Neural crest cell (in vitro differentiated cells): ENCODE measurements around the gene GRIK1. TPM values are rescaled to one million over a fixed set of nuclear protein-coding genes. Genes with fewer than 3 reads are reported as not detected.

Source experiments
- DNase-seq: peaks from one replicate; pipeline ENCODE4 v3.0.0; 2021; ENCODE audit warnings: low read depth, mixed read lengths, low spot score
- H3K27ac Mint-ChIP-seq: one replicate; pipeline ENCODE4 v1.8.0; 2021; ENCODE audit warnings: mild to moderate bottlenecking, mixed read lengths; ENCODE audit not compliant: unreplicated experiment
- H3K27me3 Mint-ChIP-seq: 2 replicates; pipeline ENCODE4 v1.8.0; 2021; ENCODE audit warnings: low read depth, mild to moderate bottlenecking, mixed read lengths
- H3K36me3 Mint-ChIP-seq: 2 replicates; pipeline ENCODE4 v1.8.0; 2021; ENCODE audit warnings: low read depth, mild to moderate bottlenecking, mixed read lengths
- H3K4me1 Mint-ChIP-seq: 2 replicates; pipeline ENCODE4 v1.8.0; 2021; ENCODE audit warnings: mixed read lengths
- H3K4me3 Mint-ChIP-seq: one replicate; pipeline ENCODE4 v1.8.0; 2021; ENCODE audit warnings: mild to moderate bottlenecking, mixed read lengths
- H3K9me3 Mint-ChIP-seq: 2 replicates; pipeline ENCODE4 v1.8.0; 2021; ENCODE audit warnings: mixed read lengths
- total RNA-seq: library from RNA; stranded (reverse); gene quantifications from 2 replicates; pipeline ENCODE4 v1.2.1, GENCODE V29; 2021
- TF ChIP-seq, protein P1 (sequence below): fragments of 200-600 bp; sonication (generic); conservative IDR thresholded peaks from 2 replicates; pipeline ENCODE4 v1.5.0; 2021; ENCODE audit warnings: antibody characterized with exemption, mild to moderate bottlenecking

Gene GRIK1
- total RNA-seq, 1 donor from 2014 or later = 0.91 TPM

DNA sequence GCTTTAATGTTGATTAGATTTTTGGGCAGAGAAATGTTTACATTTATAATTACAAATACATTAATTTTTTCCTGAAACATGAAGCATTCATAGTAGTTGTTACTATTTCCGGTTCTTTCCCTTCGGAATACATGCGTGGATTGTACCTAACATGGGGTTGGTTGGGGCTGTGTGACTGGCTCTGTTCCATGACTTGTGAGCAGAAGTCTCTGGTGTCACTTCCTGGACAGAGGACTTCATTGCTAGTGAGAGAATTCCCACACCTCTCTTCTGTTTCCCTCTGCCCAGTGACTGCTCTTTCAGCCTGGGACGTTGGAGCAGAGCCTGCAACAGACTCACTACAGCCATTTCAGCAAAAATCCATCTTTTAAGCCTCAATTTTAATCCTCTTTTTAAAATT is 231.4 kb downstream of the GRIK1 start:
- TF ChIP-seq, protein P1, sequence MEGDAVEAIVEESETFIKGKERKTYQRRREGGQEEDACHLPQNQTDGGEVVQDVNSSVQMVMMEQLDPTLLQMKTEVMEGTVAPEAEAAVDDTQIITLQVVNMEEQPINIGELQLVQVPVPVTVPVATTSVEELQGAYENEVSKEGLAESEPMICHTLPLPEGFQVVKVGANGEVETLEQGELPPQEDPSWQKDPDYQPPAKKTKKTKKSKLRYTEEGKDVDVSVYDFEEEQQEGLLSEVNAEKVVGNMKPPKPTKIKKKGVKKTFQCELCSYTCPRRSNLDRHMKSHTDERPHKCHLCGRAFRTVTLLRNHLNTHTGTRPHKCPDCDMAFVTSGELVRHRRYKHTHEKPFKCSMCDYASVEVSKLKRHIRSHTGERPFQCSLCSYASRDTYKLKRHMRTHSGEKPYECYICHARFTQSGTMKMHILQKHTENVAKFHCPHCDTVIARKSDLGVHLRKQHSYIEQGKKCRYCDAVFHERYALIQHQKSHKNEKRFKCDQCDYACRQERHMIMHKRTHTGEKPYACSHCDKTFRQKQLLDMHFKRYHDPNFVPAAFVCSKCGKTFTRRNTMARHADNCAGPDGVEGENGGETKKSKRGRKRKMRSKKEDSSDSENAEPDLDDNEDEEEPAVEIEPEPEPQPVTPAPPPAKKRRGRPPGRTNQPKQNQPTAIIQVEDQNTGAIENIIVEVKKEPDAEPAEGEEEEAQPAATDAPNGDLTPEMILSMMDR = no peak
- H3K4me1 Mint-ChIP-seq = no peaks in the 10 kb centered on the region
- H3K36me3 Mint-ChIP-seq = no peaks in the 10 kb centered on the region
- DNase-seq = no peak
- no peak overlapping the region for H3K4me3 Mint-ChIP-seq
- no peak overlapping the region for H3K27ac Mint-ChIP-seq
- H3K9me3 Mint-ChIP-seq = no peaks in the 10 kb centered on the region
- H3K27me3 Mint-ChIP-seq = no peaks in the 10 kb centered on the region

DNA sequence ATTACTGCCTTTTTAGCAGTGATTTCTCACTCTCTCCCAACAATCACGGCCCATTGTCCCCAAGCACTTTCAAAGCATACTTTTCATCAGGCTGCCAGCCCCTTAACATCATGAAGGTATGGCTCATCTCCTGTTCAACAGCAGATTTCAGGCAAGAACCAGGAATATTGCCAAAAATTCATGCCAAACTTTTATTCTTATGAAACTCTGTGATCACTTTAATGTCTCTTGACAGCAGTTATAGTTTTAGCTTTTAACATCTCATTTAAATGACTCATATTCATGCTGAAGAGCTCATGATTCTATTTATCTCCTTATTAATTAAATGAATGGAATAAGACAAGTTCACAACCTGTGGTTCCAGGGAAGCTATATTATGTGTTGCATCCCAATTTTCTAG is 235.1 kb downstream of the GRIK1 start:
- Mint-ChIP-seq H3K36me3 (no peaks in the 10 kb centered on the region), H3K9me3 (peaks cover 8% of the 10 kb centered on the region), H3K27ac (no peak overlapping the region), H3K4me3 (no peak overlapping the region), H3K4me1 (no peaks in the 10 kb centered on the region), H3K27me3 (no peaks in the 10 kb centered on the region)
- DNase-seq = no peak
- TF ChIP-seq, protein P1 = no peak

- DNase-seq = no peak
- H3K9me3 Mint-ChIP-seq = peaks cover 8% of the 10 kb centered on the region
- H3K4me3 Mint-ChIP-seq = no peak overlapping the region
- no peaks in the 10 kb centered on the region for H3K27me3 Mint-ChIP-seq
- H3K4me1 Mint-ChIP-seq = no peaks in the 10 kb centered on the region
- peak overlapping the region; percentile 7 for H3K27ac Mint-ChIP-seq
- no peaks in the 10 kb centered on the region for H3K36me3 Mint-ChIP-seq
- TF ChIP-seq, protein P1 = no peak
These were observed 238.1 kb downstream of the GRIK1 start for GRCh38 chr21:29701676-29702075.

- TF ChIP-seq, protein P1 = no peak
- Mint-ChIP-seq H3K4me1 (no peaks in the 10 kb centered on the region), H3K9me3 (peaks cover 10% of the 10 kb centered on the region), H3K27me3 (no peaks in the 10 kb centered on the region), H3K4me3 (no peak overlapping the region), H3K36me3 (no peaks in the 10 kb centered on the region), H3K27ac (no peak overlapping the region)
- DNase-seq = no peak
These were observed 242.1 kb downstream of the GRIK1 start for GRCh38 chr21:29697555-29698193.

DNA sequence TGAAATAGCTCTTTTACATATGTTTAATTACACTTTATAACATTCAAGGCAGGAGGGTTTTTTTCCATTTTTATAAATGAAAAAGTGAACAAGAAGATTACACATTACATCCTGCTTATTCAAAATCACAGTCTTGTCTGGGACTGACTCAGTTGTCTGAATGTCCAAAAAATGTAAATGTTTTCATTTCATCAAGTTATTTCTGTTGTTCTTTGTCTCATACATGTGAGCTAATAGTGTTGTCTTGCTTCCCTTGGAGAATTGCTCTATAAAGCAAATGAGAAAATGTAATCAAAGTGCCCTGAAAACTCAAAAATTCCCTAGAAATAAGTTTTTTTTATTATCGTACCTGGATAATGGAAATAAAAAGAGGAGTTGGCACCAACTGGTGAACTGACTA is 242.9 kb downstream of the GRIK1 start:
- no peak overlapping the region for H3K4me3 Mint-ChIP-seq
- TF ChIP-seq, protein P1 = no peak
- no peak overlapping the region for H3K27ac Mint-ChIP-seq
- peaks cover 10% of the 10 kb centered on the region for H3K9me3 Mint-ChIP-seq
- H3K27me3 Mint-ChIP-seq = no peaks in the 10 kb centered on the region
- DNase-seq = no peak
- H3K36me3 Mint-ChIP-seq = no peaks in the 10 kb centered on the region
- H3K4me1 Mint-ChIP-seq = no peaks in the 10 kb centered on the region
